GM18951 (cell line): ENCODE data around the gene USP43.

ENCODE experiments used
- POLR2A ChIP-seq: IDR thresholded peaks from 4 replicates; pipeline ENCODE4 v1.6.1; 2011; ENCODE audit warnings: mild to moderate bottlenecking; ENCODE audit not compliant: insufficient read length, insufficient read depth; ENCODE audit errors: extremely low read depth
- in situ Hi-C: fragments of 300-500 bp; cut with MboI; formaldehyde crosslinking; loops from one replicate; pipeline ENCODE4 v1.12.0; 2022; ENCODE audit warnings: low sequenced_read_pairs, mixed read lengths, inconsistent platforms; ENCODE audit not compliant: unreplicated experiment

USP43 gene

DNA sequence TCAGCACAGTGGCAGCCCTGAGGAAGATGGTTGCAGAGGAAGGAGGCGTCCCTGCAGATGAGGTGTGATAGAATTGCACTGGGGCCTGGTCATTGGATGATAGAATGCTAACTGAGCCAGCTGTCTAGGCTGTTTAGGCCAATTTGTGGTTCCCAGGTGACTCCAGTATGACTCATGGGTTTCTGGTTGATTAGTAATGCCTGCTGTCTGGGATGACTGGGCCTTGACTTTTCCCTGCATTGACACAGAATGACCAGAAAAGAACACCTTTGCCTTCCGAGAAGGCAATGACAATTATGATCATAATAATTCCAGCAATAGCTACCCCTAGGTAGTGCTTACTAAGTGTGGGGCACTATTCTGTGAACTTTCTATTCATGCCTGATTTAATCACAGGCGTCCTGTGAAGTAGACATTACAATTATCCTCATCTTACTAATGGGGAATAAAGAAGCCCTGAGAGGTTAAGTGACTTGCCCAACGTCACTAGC, 31.5 kb downstream of the USP43 start:
- in situ Hi-C loops: no loop called here
- no peak for TF ChIP-seq POLR2A

DNA sequence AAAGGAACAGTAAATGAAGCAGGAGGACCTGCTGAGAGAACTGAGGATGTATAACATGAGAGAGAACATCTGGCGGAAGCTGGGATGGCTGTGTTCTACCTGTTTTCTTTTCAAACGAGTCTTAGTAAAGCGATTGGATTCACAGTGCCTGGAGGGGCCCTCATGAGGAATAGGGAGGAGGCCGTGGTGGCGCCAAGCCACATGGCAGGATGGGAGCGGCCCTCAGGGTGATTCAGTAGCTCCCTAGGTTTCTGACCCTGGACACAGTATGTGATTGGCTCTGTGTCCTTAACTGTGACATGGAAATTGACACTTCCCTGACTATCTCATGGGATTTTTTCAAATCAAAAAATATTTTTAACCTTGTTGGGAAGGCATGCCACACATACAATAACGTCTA, 32.1 kb downstream of the USP43 start:
- in situ Hi-C loops: no loop called here
- no peak for TF ChIP-seq POLR2A

DNA sequence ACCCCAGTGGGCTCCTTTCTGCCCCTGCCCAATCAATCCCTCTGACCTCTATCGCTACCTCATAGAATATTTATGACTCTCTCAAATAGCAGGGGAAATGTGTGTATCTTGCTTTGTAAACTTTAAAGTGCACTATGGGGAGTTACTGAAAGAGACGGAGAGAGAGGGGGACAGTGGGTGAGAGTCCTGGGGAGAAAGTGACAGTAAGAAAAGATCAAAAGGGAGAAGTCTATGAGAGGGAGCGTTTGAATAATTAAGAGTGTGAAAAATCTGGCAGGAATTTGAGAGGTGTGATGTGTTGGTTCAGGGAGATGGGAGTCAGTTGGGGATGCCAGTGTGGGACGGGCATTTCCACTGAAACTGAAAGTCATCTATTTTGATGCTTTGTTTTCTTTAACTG, 32.6 kb downstream of the USP43 start:
- no peak for TF ChIP-seq POLR2A
- in situ Hi-C loops: no loop called here

DNA sequence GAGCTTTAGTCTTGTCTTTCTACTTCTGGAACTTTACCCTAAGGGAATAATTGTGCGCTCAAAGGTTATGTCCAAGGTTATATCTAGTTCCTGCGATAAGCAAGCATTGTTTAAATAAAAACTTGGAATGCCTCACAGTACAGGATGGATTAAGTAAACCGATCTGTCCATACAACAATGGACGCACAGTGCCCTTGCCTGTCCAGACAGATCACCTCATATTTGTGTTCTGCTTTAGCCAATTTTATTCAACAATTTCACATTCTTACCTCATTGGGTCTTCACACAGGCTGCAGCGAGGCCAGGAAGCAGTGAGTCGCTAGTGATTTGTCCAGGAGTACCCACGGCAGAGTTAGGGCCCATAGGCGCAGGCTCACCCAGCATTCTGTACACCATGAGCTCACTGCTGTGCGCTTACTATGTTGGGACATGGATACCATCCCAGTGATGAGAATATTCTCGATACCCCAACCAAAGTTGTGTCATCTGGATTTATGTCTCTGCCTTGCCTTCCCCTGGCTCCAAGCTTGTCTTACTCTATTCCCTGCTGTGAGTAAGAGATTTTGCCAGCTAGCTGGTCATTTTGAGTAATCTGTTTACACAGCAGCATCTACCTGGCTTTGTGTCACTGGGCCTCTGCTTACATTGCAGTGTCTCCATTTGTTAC, 39.8 kb downstream of the USP43 start:
- TF ChIP-seq POLR2A: no peak
- in situ Hi-C loops: no loop called here

DNA sequence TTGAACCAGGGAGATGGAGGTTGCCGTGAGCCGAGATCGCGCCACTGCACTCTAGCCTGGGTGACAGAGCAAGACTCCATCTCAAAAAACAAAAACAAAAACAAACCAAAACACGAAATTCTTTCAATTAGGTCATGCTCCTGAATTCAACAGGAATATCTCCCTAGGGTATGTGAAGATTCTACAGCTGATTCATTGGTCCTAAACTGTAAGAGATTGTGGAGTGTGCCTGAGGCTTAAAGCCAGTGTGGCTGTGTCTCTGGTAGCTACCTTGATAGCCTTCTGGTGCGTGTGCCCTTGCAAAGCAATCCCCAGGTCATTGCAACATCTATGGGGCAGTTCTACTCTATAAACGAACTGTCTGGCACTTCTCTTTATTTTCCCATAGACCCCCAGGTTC, 48.4 kb downstream of the USP43 start:
- in situ Hi-C loops: no loop called here
- TF ChIP-seq POLR2A: no peak

DNA sequence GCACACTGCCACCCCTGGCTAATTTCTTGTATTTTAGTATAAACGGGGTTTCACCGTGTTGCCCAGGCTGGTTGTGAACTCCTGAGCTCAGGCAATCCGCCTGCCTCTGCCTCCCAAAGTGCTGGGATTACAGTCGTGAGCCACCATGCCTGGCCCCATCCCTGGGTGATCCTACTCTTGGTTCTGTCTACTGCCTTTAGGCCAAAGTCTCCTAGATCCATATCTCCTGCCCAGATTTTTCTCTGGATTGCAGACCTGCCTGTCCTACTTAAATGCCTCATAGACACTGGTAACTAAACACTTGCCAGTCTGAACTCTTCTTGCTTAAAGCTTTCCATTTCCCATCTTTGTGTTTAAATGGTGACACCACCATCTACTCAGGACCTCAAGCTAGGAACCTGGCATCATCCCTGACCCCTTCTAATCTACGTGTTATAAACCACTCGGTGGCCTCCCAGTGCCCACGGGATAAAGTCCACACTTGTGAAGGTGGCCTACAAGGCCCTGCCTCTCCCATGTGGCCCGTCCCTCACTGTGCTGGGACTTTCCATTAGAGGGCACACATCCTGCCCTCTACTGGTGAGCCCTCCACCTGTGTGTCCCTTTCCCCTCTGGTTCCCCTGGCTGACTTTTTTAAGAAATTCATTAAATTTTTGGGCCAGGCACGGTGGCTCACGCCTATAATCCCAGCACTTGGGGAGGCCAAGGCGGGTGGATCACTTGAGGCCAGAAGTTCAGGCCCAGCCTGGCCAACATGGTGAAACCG, 51.1 kb downstream of the USP43 start:
- in situ Hi-C loops: no loop called here
- TF ChIP-seq POLR2A: no peak

DNA sequence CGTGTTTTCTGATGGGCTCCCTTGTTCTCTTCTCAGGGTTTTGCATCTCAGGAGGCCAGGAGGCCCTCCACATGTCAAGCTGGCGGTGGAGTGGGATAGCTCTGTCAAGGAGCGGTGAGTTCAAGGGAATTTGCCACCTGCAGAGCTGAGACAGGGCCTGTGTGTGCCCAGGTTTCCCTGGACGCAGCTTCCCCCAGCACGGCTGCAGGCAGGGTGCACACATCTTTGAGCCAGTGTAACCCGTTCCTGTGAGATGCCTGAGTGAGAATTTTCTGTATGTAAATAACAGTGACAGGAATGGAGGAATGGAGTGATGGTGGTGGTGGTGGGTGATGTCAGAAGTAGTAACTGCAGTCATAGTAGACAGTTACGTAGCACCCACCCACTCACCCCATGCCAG, 54.8 kb downstream of the USP43 start:
- in situ Hi-C loops: no loop called here
- TF ChIP-seq POLR2A: no peak

DNA sequence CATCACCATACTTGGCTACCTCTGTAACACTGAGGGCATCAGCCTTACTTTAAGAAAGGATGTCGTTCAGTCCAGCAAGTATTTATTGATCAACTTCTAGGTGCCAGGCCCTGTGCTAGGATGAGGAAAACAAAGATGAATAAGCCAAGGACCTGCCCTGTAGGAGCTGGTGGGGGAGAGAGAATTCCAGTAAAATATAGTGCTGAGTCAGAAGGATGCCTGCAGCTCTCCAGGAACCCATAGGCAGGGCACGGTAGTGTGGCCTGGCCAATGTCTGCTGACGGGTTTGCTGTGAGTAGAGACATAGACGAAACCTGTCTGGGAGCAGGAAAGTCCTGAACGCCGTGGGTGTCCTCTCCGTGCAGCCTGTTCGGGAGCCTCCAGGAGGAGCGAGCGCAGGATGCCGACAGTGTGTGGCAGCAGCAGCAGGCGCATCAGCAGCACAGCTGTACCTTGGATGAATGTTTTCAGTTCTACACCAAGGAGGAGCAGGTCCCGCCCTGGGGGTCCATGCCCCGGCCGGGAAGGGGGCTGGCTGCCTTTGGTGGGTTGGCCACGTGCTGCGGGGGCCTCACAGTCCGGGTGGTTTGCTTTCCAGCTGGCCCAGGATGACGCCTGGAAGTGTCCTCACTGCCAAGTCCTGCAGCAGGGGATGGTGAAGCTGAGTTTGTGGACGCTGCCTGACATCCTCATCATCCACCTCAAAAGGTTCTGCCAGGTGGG, 55.6 kb downstream of the USP43 start:
- in situ Hi-C loops: no loop called here
- TF ChIP-seq POLR2A: no peak

DNA sequence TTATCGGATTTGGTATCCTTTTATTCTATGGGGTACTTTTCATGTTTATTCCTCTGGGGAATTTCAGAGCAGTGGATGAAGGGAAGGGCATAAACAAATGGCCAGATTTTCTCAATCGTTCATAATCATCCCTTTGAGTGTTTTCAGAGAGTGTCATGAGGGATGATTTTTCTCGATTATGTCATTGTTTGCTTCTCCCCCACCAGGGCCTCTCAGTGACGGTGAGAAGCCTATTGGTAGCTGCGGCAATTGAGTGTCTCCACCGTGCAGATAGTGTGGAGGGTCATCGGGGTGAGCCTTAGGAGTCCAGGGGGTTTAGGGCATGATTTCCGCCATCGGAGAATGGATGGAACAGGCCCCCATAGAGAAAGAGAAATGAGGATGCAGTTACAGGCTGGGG, 57.2 kb downstream of the USP43 start:
- TF ChIP-seq POLR2A: no peak
- in situ Hi-C loops: no loop called here

DNA sequence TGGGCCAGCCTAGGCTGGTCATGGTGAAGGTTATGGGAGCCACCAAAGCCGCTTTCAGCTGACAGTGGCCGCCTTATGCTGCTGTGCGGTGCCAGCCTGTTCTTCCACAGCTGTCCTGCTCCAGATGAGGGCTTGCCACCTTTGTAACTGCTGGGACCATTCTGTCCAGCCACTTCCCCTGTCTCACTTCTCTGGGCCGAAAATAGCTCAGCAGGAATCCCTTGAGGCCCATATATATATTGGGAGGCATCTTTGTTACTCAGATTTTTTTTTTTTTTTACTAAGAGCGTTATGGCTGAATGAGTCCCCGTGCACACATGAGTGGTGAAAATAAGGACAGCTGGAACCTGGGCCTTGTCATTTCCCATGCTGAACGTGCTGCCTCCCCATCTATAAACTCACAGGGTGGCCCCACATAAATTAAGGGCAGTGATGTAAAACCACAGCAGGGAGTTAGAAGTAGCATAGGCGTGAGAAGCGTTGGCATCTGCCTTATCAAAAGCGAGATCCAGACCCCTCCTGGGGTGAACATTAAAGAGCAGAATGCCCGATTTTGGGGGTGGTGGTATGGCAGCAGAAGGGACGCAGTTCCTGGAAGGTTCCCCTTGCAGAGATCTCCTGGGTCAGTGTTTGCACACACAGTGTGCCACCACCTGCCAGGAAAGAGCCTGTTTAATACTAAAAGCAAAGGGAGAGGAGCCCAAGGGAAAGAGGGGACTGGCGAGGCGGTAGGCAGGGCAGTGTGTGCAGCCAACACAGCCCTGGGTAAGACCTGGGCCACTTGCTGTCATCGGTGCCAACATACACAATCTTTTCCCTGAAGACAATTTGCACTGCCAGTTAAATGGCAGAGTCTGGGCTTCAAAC, 57.8 kb downstream of the USP43 start:
- no peak for TF ChIP-seq POLR2A
- in situ Hi-C loops: no loop called here

DNA sequence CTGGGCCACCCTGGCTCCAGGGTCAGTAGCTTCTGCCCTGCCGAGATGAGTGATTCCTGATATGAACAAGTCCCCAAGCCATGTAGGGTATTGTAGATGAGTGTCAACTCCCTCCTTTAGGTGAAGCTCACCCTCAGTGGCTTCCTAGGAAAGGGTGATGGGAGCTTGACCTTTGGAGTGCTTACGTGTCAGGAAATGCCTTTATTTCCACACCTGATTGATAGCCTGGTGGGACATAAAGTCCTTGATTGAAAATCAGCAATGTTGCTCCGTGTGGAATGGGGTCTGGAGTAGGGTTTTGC, 58.4 kb downstream of the USP43 start:
- no peak for TF ChIP-seq POLR2A
- in situ Hi-C loops: no loop called here

DNA sequence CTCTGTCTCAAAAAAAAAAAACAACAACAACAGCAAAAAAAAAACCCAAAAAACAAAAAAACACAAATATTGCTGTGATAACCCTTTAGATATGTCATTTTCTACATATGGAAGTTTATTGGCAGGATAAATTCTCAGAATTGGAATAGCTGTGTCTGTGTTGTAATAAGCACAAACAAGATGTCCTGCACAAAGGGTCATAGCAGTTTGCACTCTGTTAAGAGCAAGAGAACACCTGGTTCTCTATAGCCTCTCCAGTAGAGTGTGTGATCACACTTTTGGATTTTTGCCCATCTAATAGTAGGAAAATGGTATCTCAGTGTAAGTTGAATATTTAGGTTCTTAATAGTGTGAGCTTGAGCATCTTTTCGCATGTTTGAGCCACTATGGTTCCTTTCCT, 60.4 kb downstream of the USP43 start:
- TF ChIP-seq POLR2A: no peak
- in situ Hi-C loops: no loop called here

DNA sequence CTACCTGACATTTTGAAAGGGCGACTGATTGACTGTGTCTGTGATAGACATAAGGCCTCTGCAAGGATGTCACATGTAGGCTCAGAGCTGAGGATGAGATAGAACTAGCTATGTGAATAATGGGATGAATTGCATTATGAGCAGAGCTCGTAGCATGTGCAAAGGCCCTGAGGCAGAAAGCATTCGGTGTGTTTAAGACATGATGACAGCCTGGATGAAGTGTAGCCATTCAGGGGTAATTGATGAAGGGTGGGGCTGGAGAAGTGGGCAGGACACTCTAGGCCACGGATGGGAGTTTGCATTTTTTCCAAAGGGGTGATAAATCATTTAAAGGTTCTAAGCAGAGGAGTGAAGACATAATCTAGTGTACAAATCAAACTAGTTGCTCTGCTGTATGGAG, 62.6 kb downstream of the USP43 start:
- no peak for TF ChIP-seq POLR2A
- in situ Hi-C loops: no loop called here
